Spleen (tissue), 11 donors: ENCODE measurements around the gene RBM22. TPM values are rescaled to one million over a fixed set of nuclear protein-coding genes. Genes with fewer than 3 reads are reported as not detected.

Experiments used
- DNase-seq: peaks from one replicate; pipeline ENCODE4 v3.0.0-alpha.2; 2020
- H3K27ac ChIP-seq, 8 donors: fragments of 200-600 bp; sonication (generic) in 7 of 8; 1 replicate in 4 of 8; 2 replicates in 4 of 8; pipeline versions ENCODE4 v1.5.0 to v1.8.0; 2016 to 2021; ENCODE audit warnings: inconsistent platforms in 4 of 8, mild to moderate bottlenecking in 4 of 8, moderate library complexity in 1 of 8
- H3K27me3 ChIP-seq, 7 donors: fragments of 200-600 bp; sonication (generic) in 6 of 7; replicated peaks in 1 of 7; 1 replicate in 4 of 7; 2 replicates in 3 of 7; pipeline versions ENCODE4 v1.5.0 to v1.8.0; 2016 to 2021; ENCODE audit warnings: inconsistent platforms in 3 of 7, mild to moderate bottlenecking in 1 of 7
- H3K36me3 ChIP-seq, 6 donors: fragments of 200-600 bp; sonication (generic) in 5 of 6; 1 replicate in 4 of 6; 2 replicates in 2 of 6; pipeline versions ENCODE4 v1.5.0 to v1.8.0; 2016 to 2021; ENCODE audit warnings: inconsistent platforms in 2 of 6
- H3K4me1 ChIP-seq, 6 donors: fragments of 200-600 bp; sonication (generic) in 5 of 6; 1 replicate in 3 of 6; 2 replicates in 3 of 6; pipeline versions ENCODE4 v1.5.0 to v1.8.0; 2016 to 2021; ENCODE audit warnings: inconsistent platforms in 3 of 6
- H3K4me3 ChIP-seq, 8 donors: fragments of 200-600 bp; sonication (generic) in 7 of 8; 1 replicate in 4 of 8; 2 replicates in 4 of 8; pipeline versions ENCODE4 v1.5.0 to v1.8.0; 2016 to 2021; ENCODE audit warnings: inconsistent platforms in 4 of 8, mild to moderate bottlenecking in 4 of 8, moderate library complexity in 2 of 8
- H3K9me3 ChIP-seq, 8 donors: fragments of 200-600 bp; sonication (generic) in 7 of 8; 1 replicate in 4 of 8; 2 replicates in 4 of 8; pipeline versions ENCODE4 v1.5.0 to v1.8.0; 2016 to 2021; ENCODE audit warnings: inconsistent platforms in 4 of 8
- CTCF ChIP-seq, 11 experiments: fragments of 200-600 bp in 7 of 11; fragments of 450-650 bp in 4 of 11; sonication (generic) in 4 of 11; IDR thresholded peaks in 8 of 11; conservative IDR thresholded peaks in 3 of 11; 1 replicate in 7 of 11; 2 replicates in 4 of 11; pipeline versions ENCODE4 v1.4.0 to v1.8.0; 2016 to 2021; ENCODE audit warnings: antibody characterized with exemption in 11 of 11, inconsistent platforms in 4 of 11, mild to moderate bottlenecking in 1 of 11
- POLR2A ChIP-seq, 3 donors: fragments of 450-650 bp; IDR thresholded peaks; one replicate each; pipeline ENCODE4 v1.5.1; 2017; ENCODE audit warnings: antibody characterized with exemption in 3 of 3, mild to moderate bottlenecking in 1 of 3
- POLR2AphosphoS5 ChIP-seq, 3 donors: sonication (generic); formaldehyde crosslinking; IDR thresholded peaks; one replicate each; pipeline ENCODE4 v1.5.1; 2017; ENCODE audit warnings: antibody characterized with exemption in 3 of 3
- WGBS, 5 donors: extraction: QIAGEN DNeasy Blood & Tissue Kit in 3 of 5; methylation state at CpG; one replicate each; pipeline versions ENCODE4 v1.1.5 to v1.1.7; 2013 to 2018; 5-methylcytosine and 5-hydroxymethylcytosine counted together
- intact Hi-C: fragments of 100-400 bp; cut with DNase I; formaldehyde crosslinking; loops from one replicate; pipeline ENCODE4 v1.15.0; 2023; ENCODE audit warnings: low total_unique reads
- polyA plus RNA-seq, 3 donors: library from polyadenylated mRNA; stranded (reverse); fragments of 200-250 nt; gene quantifications; one replicate each; pipeline ENCODE4 v1.2.1, GENCODE V29; 2013
- total RNA-seq, 7 donors: library from RNA; depleted of rRNA in 3 of 7; stranded (reverse); fragments of >200 nt in 3 of 7; fragmentation: NEBNext Ultra II Directional in 4 of 7; extraction: Animal tissue kit (Norgen Biotek cat#: 25700) in 4 of 7; gene quantifications; one replicate each; pipeline versions ENCODE4 v1.1.0 to v1.2.1, GENCODE V29; 2016 to 2021
- donor health status: healthy with polysubstance abuse.
- donor health status: DM: no; HTN: no; CAD: no; lungs with moderate emphysema.
- donor health status: DM: no; HTN: no; CAD: no.
- donor health status: Bipolar disorder and iron deficiency.
- donor health status: healthy.
- donor health status: DM: no; HTN: no; CAD: no.
- donor health status: DM: yes; HTN: yes; CAD: no.

RBM22 gene
- total and polyA plus RNA-seq, 10 donors: 31.4 to 66.9 (median 56.5) TPM

GRCh38 chr5:150674341-150674821, 26.5 kb downstream of the RBM22 start:
- H3K27me3 ChIP-seq: peaks cover 0 to 35% (median 9%) of the 10 kb centered on the region in 7 donors
- H3K4me1 ChIP-seq: peaks cover 9 to 27% (median 22%) of the 10 kb centered on the region in 6 donors
- 87 to 95% (median 91%) methylated on average over 4 of the region's 4 CpGs for WGBS, 5 donors
- no peaks in the 10 kb centered on the region for H3K9me3 ChIP-seq
- peaks cover 0 to 8% (median 0%) of the 10 kb centered on the region in 6 donors for H3K36me3 ChIP-seq
- no peak for DNase-seq
- TF ChIP-seq CTCF (IDR thresholded peaks at IDR 0.05 in 8 of 11, conservative IDR thresholded peaks at IDR 0.05 in 3 of 11) (no peak), POLR2A (IDR thresholded peaks at IDR 0.05) (no peak), POLR2AphosphoS5 (IDR thresholded peaks at IDR 0.05) (no peak)
- H3K27ac ChIP-seq: no peak overlapping the region
- H3K4me3 ChIP-seq: no peak overlapping the region
- intact Hi-C loops: no loop called here

DNA sequence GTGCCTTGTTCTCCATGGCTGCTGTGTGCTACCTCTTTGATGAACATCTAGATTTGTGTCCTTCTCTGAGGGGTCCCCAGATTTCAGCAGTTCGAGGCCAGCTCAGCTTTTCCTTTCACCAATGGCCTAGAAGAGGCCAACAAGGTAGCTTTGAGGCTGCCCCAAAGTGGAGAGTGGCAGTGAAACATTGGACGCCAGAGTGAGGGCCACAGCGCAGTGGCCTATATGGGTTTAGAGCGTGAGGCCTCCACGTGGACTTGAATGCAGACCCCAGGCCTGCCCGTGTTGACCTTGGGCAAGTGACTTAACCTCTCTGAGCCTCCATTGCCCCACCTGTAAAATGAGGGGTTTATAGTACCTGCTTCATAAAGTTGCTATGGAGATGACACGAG, 28.0 kb downstream of the RBM22 start:
- Histone ChIP-seq H3K27ac (no peak overlapping the region), H3K4me3 (peak overlapping the region in 4 of 8 donors; percentile 48 to 75 (median 54)), H3K9me3 (no peaks in the 10 kb centered on the region), H3K36me3 (no peaks in the 10 kb centered on the region), H3K27me3 (peaks cover 0 to 35% (median 9%) of the 10 kb centered on the region in 7 donors), H3K4me1 (peaks cover 9 to 27% (median 22%) of the 10 kb centered on the region in 6 donors)
- intact Hi-C loops: no loop called here
- TF ChIP-seq POLR2A (IDR thresholded peaks at IDR 0.05) (no peak), POLR2AphosphoS5 (IDR thresholded peaks at IDR 0.05) (no peak), CTCF (IDR thresholded peaks at IDR 0.05 in 8 of 11, conservative IDR thresholded peaks at IDR 0.05 in 3 of 11) (no peak)
- 65 to 70% (median 70%) methylated on average over 7 of the region's 7 CpGs for WGBS, 5 donors
- no peak for DNase-seq

- TF ChIP-seq CTCF (IDR thresholded peaks at IDR 0.05 in 8 of 11, conservative IDR thresholded peaks at IDR 0.05 in 3 of 11) (no peak), POLR2AphosphoS5 (IDR thresholded peaks at IDR 0.05) (peak in 2 of 3 donors; percentile 43 to 49), POLR2A (IDR thresholded peaks at IDR 0.05) (no peak)
- Histone ChIP-seq H3K36me3 (no peaks in the 10 kb centered on the region), H3K4me1 (peaks cover 9 to 27% (median 22%) of the 10 kb centered on the region in 6 donors), H3K27ac (peak overlapping the region in 2 of 8 donors; percentile 17 to 18), H3K27me3 (peaks cover 0 to 35% (median 9%) of the 10 kb centered on the region in 7 donors), H3K9me3 (no peaks in the 10 kb centered on the region), H3K4me3 (peak overlapping the region; percentile 30 to 75 (median 46))
- 1 to 6% (median 4%) methylated on average over 13 to 37 of the region's 38 CpGs for WGBS, 5 donors
- peak; percentile 83 for DNase-seq
- intact Hi-C loops: no loop called here
Observed at GRCh38 chr5:150672237-150672883, 28.5 kb downstream of the RBM22 start.

GRCh38 chr5:150671509-150672236, 29.2 kb downstream of the RBM22 start:
- no peaks in the 10 kb centered on the region for H3K36me3 ChIP-seq
- peak overlapping the region; percentile 30 to 75 (median 46) for H3K4me3 ChIP-seq
- H3K27ac ChIP-seq: peak overlapping the region in 2 of 8 donors; percentile 17 to 18
- WGBS, 5 donors: 1 to 6% (median 2%) methylated on average over 22 to 51 of the region's 51 CpGs
- intact Hi-C loops: no loop called here
- no peak for TF ChIP-seq POLR2AphosphoS5 (IDR thresholded peaks at IDR 0.05)
- peak; percentile 79 for DNase-seq
- H3K4me1 ChIP-seq: peaks cover 9 to 27% (median 22%) of the 10 kb centered on the region in 6 donors
- H3K9me3 ChIP-seq: no peaks in the 10 kb centered on the region
- peaks cover 0 to 35% (median 9%) of the 10 kb centered on the region in 7 donors for H3K27me3 ChIP-seq
